ENCODE data around the gene IL20RB. TPM values are rescaled to one million over a fixed set of nuclear protein-coding genes. Genes with fewer than 3 reads are reported as not detected.

The IL20RB gene
- total and polyA plus RNA-seq, 2 of the 4 experiments (the other 2 are of a cell fraction), result 0.72 to 0.97 TPM

DNA sequence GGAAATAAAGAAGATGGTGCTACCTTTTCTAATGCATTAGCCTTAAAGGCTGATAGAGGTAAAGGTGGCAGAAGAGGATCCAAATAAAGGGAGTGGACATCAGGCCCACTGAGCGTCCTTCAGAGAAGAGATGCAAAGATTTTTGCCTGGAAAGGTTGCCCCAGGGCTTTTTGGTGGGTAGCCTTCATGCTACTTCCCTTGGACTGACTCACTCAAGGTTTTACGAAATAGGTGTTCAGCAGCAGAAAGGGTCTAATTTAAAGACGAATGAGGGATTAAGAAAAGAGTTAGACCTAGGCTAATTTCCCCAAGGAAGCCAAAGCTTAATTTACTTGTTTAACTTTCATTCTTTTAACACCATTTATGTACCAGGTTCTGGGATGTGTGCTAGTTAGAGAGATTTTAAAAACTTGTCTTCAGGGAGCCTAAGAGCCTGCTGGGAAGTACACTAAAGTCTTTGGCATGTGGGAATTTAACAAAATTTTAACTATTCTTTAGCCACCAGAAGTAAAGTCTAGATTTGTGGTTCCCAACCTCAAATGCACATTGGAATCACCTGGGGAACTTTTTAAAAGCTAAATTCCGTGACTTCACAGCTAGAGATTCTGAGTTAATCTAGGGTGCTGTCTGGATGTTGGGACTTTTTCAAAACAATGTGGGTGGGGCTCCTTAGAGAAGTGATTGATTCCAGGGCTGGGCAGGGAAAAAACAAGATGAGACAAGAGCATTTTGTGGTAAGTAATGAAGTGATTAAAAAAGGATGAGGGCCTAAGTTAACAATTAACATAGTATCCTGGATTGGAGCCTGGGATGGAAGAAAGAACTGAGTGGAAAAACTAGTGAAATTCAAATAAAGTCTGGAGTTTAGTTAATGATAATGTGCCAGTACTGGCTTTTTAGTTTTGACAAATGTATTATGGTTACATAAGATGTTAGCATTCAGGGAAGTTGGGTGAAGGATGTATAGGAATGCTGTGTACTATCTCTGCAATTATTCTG lies 3.4 kb downstream of the IL20RB start:
- no TSS peak for BruUV-seq (replicated peaks)
- H3K27ac ChIP-seq (ENCODE audit: insufficient read depth, low read length), result no peak overlapping the region
- TF ChIP-seq SMC3 (IDR thresholded peaks at IDR 0.05; ENCODE audit: low read depth, low read length) (no peak), USF2 (IDR thresholded peaks at IDR 0.05; ENCODE audit: low read depth, low read length) (no peak)
- intact Hi-C loops (cut with micrococcal nuclease) (no loop called here), in situ Hi-C loops (cut with MboI; ENCODE audit: low sequenced_read_pairs) (no loop called here), dilution Hi-C loops (cut with HindIII; ENCODE audit: low sequenced_read_pairs, unreplicated experiment) (no loop called here)
- no peak overlapping the region; a peak in 2 of 4 replicates for H4K8ac ChIP-seq (ENCODE audit: low read depth in 2 of 2, low read length in 2 of 2)
- H3K9me3 ChIP-seq (ENCODE audit: control insufficient read depth, insufficient read depth, low read length), result no peaks in the 10 kb centered on the region
- H2AK5ac ChIP-seq (ENCODE audit: low read depth, low read length), result no peak overlapping the region
- H4K5ac ChIP-seq (ENCODE audit: low read depth, low read length), result no peak overlapping the region
- H4K20me1 ChIP-seq (ENCODE audit: insufficient read depth, low read length), result no peaks in the 10 kb centered on the region
- no peak overlapping the region for H2AK9ac ChIP-seq (replicated peaks; ENCODE audit: low read depth, low read length, poor library complexity)
- no peak overlapping the region for H3K9ac ChIP-seq (ENCODE audit: low read depth, low read length)
- H3K14ac ChIP-seq (replicated peaks; ENCODE audit: low read depth, low read length), result 0 out of 2 replicates have a peak overlapping the region, but pooled peaks have one; percentile 8
- H2BK15ac ChIP-seq (ENCODE audit: low read depth, low read length), result no peak overlapping the region
- H3K79me1 ChIP-seq (ENCODE audit: low read depth in 1 of 2, low read length in 2 of 2), result peaks cover 0 to 8% of the 10 kb centered on the region in 2 experiments; a peak in 2 of 4 replicates
- H2BK5ac ChIP-seq (ENCODE audit: low read depth, low read length, poor library complexity, severe bottlenecking), result peak overlapping the region; percentile 18
- H3K4ac ChIP-seq (ENCODE audit: low read depth, low read length), result peak overlapping the region; percentile 40; the same call in 1 of the 2 replicates
- H3K23ac ChIP-seq (ENCODE audit: low read depth, low read length), result no peak overlapping the region
- 0 out of 2 replicates have a peak overlapping the region, but pooled peaks have one; percentile 33 for H2BK120ac ChIP-seq (ENCODE audit: low read depth, low read length)
- no peaks in the 10 kb centered on the region for H3K36me3 ChIP-seq (ENCODE audit: control insufficient read depth, insufficient read depth, low read length)
- H3K4me1 ChIP-seq (ENCODE audit: control insufficient read depth, insufficient read depth, low read length), result peaks cover 12% of the 10 kb centered on the region
- peak overlapping the region; percentile 13; the same call in 1 of the 2 replicates for H3K56ac ChIP-seq (ENCODE audit: extremely low read depth, insufficient read depth, low read length)
- no peak overlapping the region for H2AFZ ChIP-seq (replicated peaks; ENCODE audit: low read length, poor library complexity)
- DNase-seq (no peak), ATAC-seq (ENCODE audit: low read depth) (peak; percentile 53; the same call in 1 of the 2 replicates)
- no peak overlapping the region for H3K4me3 ChIP-seq (ENCODE audit: insufficient read depth, low read depth, low read length)
- H3K4me2 ChIP-seq (ENCODE audit: low read depth, low read length), result no peak overlapping the region
- H3K9me1 ChIP-seq (ENCODE audit: insufficient read depth, low read length), result peaks cover 4% of the 10 kb centered on the region
- POLR2A ChIA-PET (ENCODE audit: unreplicated experiment), result interaction anchor here (0.7 kb wide), 1 partner anchor 99 kb away, joined by 3 read pairs; the partner anchor contains the start of gene NCK1
- WGBS, 2 experiments (ENCODE audit: extremely low coverage in 2 of 2, insufficient read length in 1 of 2), result 80% methylated on average over 1 of the region's 4 CpGs; no CpG with 5 or more reads in 1 of the 2 experiments
- CTCF ChIA-PET, result no interaction called here
- no peaks in the 10 kb centered on the region for H3K27me3 ChIP-seq (ENCODE audit: control insufficient read depth, insufficient read depth, low read length)
- no peak overlapping the region for H4K91ac ChIP-seq (ENCODE audit: insufficient read depth, low read depth, low read length)
- 0 out of 2 replicates have a peak overlapping the region, but pooled peaks have one; percentile 20 for H3K18ac ChIP-seq (ENCODE audit: low read depth, low read length)
- H2BK20ac ChIP-seq (ENCODE audit: low read depth, low read length), result peak overlapping the region; percentile 39; the same call in 1 of the 2 replicates

All from IMR-90 (cell line).